ENCODE measurements around the gene TRUB1.

GRCh38 chr10:114932225-114932624 lies 5.8 kb upstream of the TRUB1 start:
- no peak for TF ChIP-seq CTCF (conservative IDR thresholded peaks at IDR 0.05; ENCODE audit: low read depth, low read length)
- TF ChIP-seq SMC3 (IDR thresholded peaks at IDR 0.05; ENCODE audit: low read depth, low read length) = no peak
- no peak for TF ChIP-seq POLR2A (IDR thresholded peaks at IDR 0.05; ENCODE audit: low read depth, low read length)
- no peak for TF ChIP-seq RAD21 (IDR thresholded peaks at IDR 0.05; ENCODE audit: low read length)
- TF ChIP-seq FOS (IDR thresholded peaks at IDR 0.05; ENCODE audit: low read depth, low read length) = no peak
- TF ChIP-seq RFX5 (IDR thresholded peaks at IDR 0.05; ENCODE audit: low read depth, low read length) = no peak
- no peak for TF ChIP-seq BHLHE40 (IDR thresholded peaks at IDR 0.05; ENCODE audit: low read depth, low read length)
- TF ChIP-seq USF2 (IDR thresholded peaks at IDR 0.05; ENCODE audit: low read depth, low read length) = no peak
- TF ChIP-seq CHD1 (IDR thresholded peaks at IDR 0.05; ENCODE audit: low read depth, low read length) = no peak
- TF ChIP-seq MAZ (IDR thresholded peaks at IDR 0.05; ENCODE audit: borderline replicate concordance, low read depth, low read length) = no peak
- TF ChIP-seq CEBPB (IDR thresholded peaks at IDR 0.05; ENCODE audit: low read depth, low read length) = no peak
- no peak for TF ChIP-seq MXI1 (IDR thresholded peaks at IDR 0.05; ENCODE audit: borderline replicate concordance, low read depth, low read length)
- no peak for TF ChIP-seq ELK1 (IDR thresholded peaks at IDR 0.05; ENCODE audit: borderline replicate concordance, low read depth, low read length)
- TF ChIP-seq MAFK (IDR thresholded peaks at IDR 0.05; ENCODE audit: low read depth, low read length) = peak; percentile 98
